Common myeloid progenitor, CD34-positive (primary cell): ENCODE results near the gene ALK.

Experiments used
- CTCF ChIA-PET: fragments of 350-600 bp; sonication (Branson Sonifier 250); formaldehyde crosslinking; loops from one replicate; lab custom pipeline; 2021; ENCODE audit warnings: antibody characterized with exemption; lab: Charles Lee
- POLR2A ChIA-PET: fragments of 350-600 bp; sonication (Branson Sonifier 250); formaldehyde crosslinking; loops from one replicate; lab custom pipeline; 2021; ENCODE audit warnings: antibody characterized with exemption; lab: Charles Lee
- DNase-seq, 3 donors: peaks; one replicate each; pipeline versions ENCODE4 v3.0.0 to v3.0.0-alpha.2; 2013
- H3K27ac ChIP-seq, 2 experiments: 1 replicate in 1 of 2; 2 replicates in 1 of 2; pipeline ENCODE4 v1.7.0; 2013; ENCODE audit warnings: inconsistent platforms in 2 of 2, low read length in 2 of 2, mild to moderate bottlenecking in 2 of 2, low read depth in 1 of 2, moderate library complexity in 1 of 2; ENCODE audit not compliant: severe bottlenecking in 2 of 2, insufficient read depth in 1 of 2, poor library complexity in 1 of 2
- H3K27me3 ChIP-seq, 5 experiments: replicated peaks in 2 of 5; 1 replicate in 3 of 5; 2 replicates in 2 of 5; pipeline versions ENCODE4 v1.6.1 to v1.7.0; 2013; ENCODE audit warnings: low read length in 4 of 5, mild to moderate bottlenecking in 2 of 5, moderate library complexity in 2 of 5, inconsistent platforms in 1 of 5; ENCODE audit not compliant: insufficient read depth in 5 of 5, control insufficient read depth in 4 of 5
- H3K36me3 ChIP-seq, 4 experiments: 1 replicate in 2 of 4; 2 replicates in 2 of 4; pipeline versions ENCODE4 v1.6.1 to v1.7.0; 2013; ENCODE audit warnings: low read length in 3 of 4, control low read depth in 1 of 4, mild to moderate bottlenecking in 1 of 4; ENCODE audit not compliant: control insufficient read depth in 4 of 4, insufficient read depth in 4 of 4
- H3K4me1 ChIP-seq, 4 experiments: 1 replicate in 3 of 4; 2 replicates in 1 of 4; pipeline versions ENCODE4 v1.6.1 to v1.7.1; 2013; ENCODE audit warnings: low read length in 3 of 4, mild to moderate bottlenecking in 3 of 4, control low read depth in 1 of 4, inconsistent platforms in 1 of 4, moderate library complexity in 1 of 4; ENCODE audit not compliant: control insufficient read depth in 4 of 4, insufficient read depth in 4 of 4; ENCODE audit errors: control extremely low read depth in 1 of 4
- H3K4me3 ChIP-seq, 7 experiments: 1 replicate in 4 of 7; 2 replicates in 3 of 7; pipeline versions ENCODE4 v1.5.1 to v1.7.0; 2013; ENCODE audit warnings: mild to moderate bottlenecking in 7 of 7, low read length in 6 of 7, moderate library complexity in 6 of 7, inconsistent platforms in 2 of 7, low read depth in 2 of 7, control low read depth in 1 of 7; ENCODE audit not compliant: insufficient read depth in 4 of 7, control insufficient read depth in 1 of 7; ENCODE audit errors: extremely low read depth in 1 of 7
- H3K9me3 ChIP-seq, 5 experiments: 1 replicate in 4 of 5; 2 replicates in 1 of 5; pipeline versions ENCODE4 v1.6.1 to v1.7.1; 2013; ENCODE audit warnings: low read length in 4 of 5, mild to moderate bottlenecking in 2 of 5, inconsistent platforms in 1 of 5, low read depth in 1 of 5, moderate library complexity in 1 of 5; ENCODE audit not compliant: control insufficient read depth in 4 of 5, insufficient read depth in 2 of 5; ENCODE audit errors: control extremely low read depth in 1 of 5
- WGBS: methylation state at CpG from one replicate; pipeline ENCODE4 v1.1.5; 2013; ENCODE audit not compliant: insufficient coverage; 5-methylcytosine and 5-hydroxymethylcytosine counted together

ALK gene

DNA sequence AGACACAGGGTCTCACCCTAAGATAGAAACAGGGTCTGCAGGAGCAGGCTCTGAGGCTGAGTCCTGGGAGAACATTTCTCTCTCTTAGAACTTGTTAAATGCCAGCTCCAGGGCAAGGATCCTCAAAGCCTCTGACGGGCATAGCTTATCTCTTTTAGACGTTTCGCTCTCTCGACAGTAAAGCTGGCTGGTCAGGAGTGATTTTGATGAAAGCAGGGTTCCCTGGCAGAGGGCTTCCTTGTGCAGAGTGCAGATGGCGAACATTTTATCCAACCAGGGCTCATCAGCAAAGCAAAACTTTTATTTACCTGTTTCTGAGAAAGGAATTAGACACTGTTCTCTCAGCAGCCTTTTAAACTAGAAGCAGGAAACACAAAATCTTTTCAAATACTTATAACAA lies 350.8 kb downstream of the ALK start:
- Histone ChIP-seq H3K36me3 (no peaks in the 10 kb centered on the region), H3K9me3 (no peaks in the 10 kb centered on the region), H3K27ac (no peak overlapping the region), H3K27me3 (no peaks in the 10 kb centered on the region), H3K4me1 (no peaks in the 10 kb centered on the region), H3K4me3 (no peak overlapping the region)
- DNase-seq = no peak
- ChIA-PET CTCF (interaction anchor here (1.2 kb wide), 1 partner anchor 28 kb away, joined by 3 read pairs; no protein-coding TSS in a partner anchor), POLR2A (no interaction called here)
- WGBS = 100% methylated on average over 5 of the region's 5 CpGs

DNA sequence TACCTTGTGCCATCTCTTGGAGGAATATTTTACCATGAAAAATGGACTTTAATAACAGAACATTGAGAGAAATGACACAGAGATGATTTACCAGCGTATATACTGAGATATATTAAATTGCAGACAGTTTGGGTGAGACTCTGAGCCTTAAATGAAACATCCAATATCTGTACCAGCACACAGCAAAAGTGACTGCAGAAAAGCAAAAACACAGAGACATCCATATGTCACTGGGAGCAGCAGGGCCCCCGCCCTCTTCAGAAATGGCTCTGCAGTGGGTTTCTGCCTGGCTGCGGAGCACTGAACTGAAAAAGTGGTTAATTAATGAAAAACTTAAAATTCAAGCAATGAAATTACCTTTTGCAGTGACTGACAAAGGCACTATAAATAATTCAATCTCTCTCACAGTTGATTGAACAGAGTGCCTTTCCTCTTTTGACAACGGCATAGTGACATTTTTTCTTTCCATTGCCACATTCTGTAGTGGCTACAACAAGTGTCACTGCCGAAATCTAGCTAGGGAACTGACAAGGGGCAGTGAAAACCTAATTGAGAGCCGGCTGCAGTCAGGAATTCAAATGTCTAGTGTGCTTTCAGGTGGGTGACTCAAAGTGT lies 353.4 kb downstream of the ALK start:
- H3K9me3 ChIP-seq = no peaks in the 10 kb centered on the region
- POLR2A ChIA-PET = no interaction called here
- H3K4me3 ChIP-seq = no peak overlapping the region
- no peaks in the 10 kb centered on the region for H3K4me1 ChIP-seq
- no peak for DNase-seq
- no peaks in the 10 kb centered on the region for H3K27me3 ChIP-seq
- no peaks in the 10 kb centered on the region for H3K36me3 ChIP-seq
- CTCF ChIA-PET = no interaction called here
- 100% methylated on average over 2 of the region's 6 CpGs for WGBS
- H3K27ac ChIP-seq = no peak overlapping the region

DNA sequence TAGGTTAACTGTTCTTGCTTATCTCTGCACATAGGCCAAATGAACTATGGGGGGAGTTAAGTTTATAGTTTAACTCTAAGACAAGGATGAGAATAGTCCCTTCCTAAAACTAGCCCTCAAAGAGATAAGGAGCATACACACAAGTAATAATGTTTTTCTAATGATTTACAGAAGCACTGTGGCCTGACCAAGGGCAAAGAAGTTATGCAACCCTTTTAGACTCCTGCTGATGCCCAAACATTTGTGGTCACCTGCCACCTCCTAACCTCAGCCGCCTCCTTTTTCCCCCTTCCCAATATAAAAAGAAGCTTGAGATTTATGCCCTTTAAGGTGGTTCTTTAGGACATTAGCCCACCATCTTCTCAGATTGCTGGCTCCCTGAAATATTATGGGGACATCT lies 357.7 kb downstream of the ALK start:
- no peaks in the 10 kb centered on the region for H3K4me1 ChIP-seq
- POLR2A ChIA-PET = no interaction called here

DNA sequence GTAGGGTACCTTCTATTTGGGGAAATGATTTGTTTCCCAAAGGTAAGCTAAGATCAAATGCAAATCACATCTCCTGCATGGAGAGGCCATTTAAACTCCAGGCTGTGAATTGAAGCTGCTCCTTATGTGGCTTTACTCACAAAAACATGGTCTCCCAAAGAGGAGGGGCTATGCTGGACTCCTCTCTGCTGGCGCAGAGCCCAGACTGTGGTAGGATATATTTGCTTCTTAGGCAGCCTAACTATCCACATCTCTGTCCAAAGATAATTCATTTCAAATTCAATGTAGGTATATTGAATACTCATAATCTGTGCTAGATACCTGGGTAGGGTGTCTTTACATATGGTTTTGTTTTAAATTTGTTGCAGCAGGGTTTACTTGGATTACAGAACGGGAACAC lies 358.5 kb downstream of the ALK start:
- H3K4me1 ChIP-seq = no peaks in the 10 kb centered on the region
- no peak overlapping the region for H3K27ac ChIP-seq
- DNase-seq = no peak
- no peak overlapping the region for H3K4me3 ChIP-seq
- no peaks in the 10 kb centered on the region for H3K36me3 ChIP-seq
- 100% methylated on average over 1 of the region's 2 CpGs for WGBS
- H3K27me3 ChIP-seq = no peaks in the 10 kb centered on the region
- POLR2A ChIA-PET = no interaction called here
- CTCF ChIA-PET = interaction anchor here (1.2 kb wide), 1 partner anchor 16 kb away, joined by 3 read pairs; no protein-coding TSS in a partner anchor
- no peaks in the 10 kb centered on the region for H3K9me3 ChIP-seq

More for the DNA sequence above, 357.7 kb downstream of the ALK start:
- Histone ChIP-seq H3K36me3 (no peaks in the 10 kb centered on the region), H3K27me3 (no peaks in the 10 kb centered on the region), H3K4me3 (no peak overlapping the region), H3K9me3 (no peaks in the 10 kb centered on the region), H3K27ac (no peak overlapping the region)
- no CpG with 5 or more reads among the region's 1 CpG for WGBS
- DNase-seq = no peak
- CTCF ChIA-PET = no interaction called here

DNA sequence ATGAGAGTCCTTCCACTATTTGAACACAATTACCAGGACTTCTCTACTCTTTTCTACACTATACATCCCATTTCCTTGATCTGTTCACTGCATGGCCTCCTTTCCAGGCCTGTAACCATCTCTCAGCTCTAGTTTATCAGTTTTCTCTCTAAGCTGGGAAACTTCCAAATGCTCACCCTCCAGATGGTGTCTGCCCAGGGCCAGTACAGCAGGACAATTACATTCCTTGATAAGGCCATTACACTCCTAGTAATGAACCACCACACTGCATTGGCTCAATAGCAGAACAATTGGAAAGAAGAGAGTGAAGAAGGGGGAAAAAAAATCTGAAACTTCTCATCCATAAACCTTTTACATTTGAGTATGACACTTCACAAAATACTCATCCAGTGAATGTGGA lies 359.1 kb downstream of the ALK start:
- H3K36me3 ChIP-seq = no peaks in the 10 kb centered on the region
- H3K27ac ChIP-seq = no peak overlapping the region
- H3K27me3 ChIP-seq = no peaks in the 10 kb centered on the region
- no peak overlapping the region for H3K4me3 ChIP-seq
- ChIA-PET CTCF (interaction anchor here (1.2 kb wide), 1 partner anchor 16 kb away, joined by 3 read pairs; no protein-coding TSS in a partner anchor), POLR2A (no interaction called here)
- H3K9me3 ChIP-seq = no peaks in the 10 kb centered on the region
- no peaks in the 10 kb centered on the region for H3K4me1 ChIP-seq
- DNase-seq = no peak

DNA sequence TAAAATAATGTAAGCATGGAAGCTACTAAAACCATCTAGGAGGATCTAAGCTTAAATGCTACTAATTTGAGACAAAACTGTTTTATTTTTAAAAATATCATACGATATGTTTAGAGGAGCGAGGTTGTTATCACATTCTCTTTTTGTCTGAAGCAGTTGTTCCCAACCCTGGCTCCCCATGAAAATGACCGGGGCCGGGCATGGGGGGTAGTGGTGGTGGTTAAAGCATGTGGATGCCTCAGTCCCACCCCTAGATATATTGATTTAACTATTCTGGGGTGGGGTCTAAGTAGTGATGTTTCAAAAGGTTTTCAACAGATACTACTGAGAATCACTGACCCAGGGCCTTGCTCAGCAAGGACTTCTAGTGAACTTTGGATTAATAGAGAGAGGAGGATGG lies 359.8 kb downstream of the ALK start:
- no peaks in the 10 kb centered on the region for H3K27me3 ChIP-seq
- ChIA-PET CTCF (interaction anchor here (1.2 kb wide), 1 partner anchor 15 kb away, joined by 3 read pairs; no protein-coding TSS in a partner anchor), POLR2A (no interaction called here)
- H3K36me3 ChIP-seq = no peaks in the 10 kb centered on the region
- H3K4me1 ChIP-seq = no peaks in the 10 kb centered on the region
- no peak overlapping the region for H3K4me3 ChIP-seq
- no peaks in the 10 kb centered on the region for H3K9me3 ChIP-seq
- DNase-seq = no peak
- H3K27ac ChIP-seq = no peak overlapping the region
- 100% methylated on average over 3 of the region's 4 CpGs for WGBS

DNA sequence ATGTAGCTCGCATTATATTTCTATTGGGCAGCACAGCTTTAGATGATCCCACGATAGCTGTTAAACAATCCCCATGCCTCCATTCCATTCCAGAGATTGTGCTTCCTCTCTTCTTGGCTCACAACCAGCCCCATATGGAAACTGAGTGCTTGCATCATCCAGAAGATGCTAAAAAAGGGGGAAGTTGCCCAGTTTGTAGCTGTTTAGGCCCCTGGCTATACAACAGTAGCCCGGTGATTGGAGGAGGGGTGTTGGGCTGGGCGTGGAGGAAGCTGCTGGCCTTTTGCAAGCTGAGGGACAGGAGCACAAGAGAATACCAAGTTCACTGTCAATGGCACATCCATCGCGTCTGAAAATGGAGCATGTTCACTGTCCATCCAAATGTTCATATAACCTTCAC lies 360.2 kb downstream of the ALK start:
- ChIA-PET CTCF (no interaction called here), POLR2A (no interaction called here)
- no peak for DNase-seq
- no peaks in the 10 kb centered on the region for H3K36me3 ChIP-seq
- H3K27ac ChIP-seq = no peak overlapping the region
- H3K9me3 ChIP-seq = no peaks in the 10 kb centered on the region
- H3K27me3 ChIP-seq = no peaks in the 10 kb centered on the region
- 83% methylated on average over 4 of the region's 6 CpGs for WGBS
- H3K4me1 ChIP-seq = no peaks in the 10 kb centered on the region
- H3K4me3 ChIP-seq = no peak overlapping the region
